GM19463 (cell line): Measurements from ENCODE around the gene RUNX1.

Experiments
- ATAC-seq: cut with Tn5 transposase; IDR thresholded peaks from one replicate; pipeline ENCODE4 v1.9.1; 2021; ENCODE audit warnings: mild to moderate bottlenecking, moderate library complexity; ENCODE audit not compliant: unreplicated experiment

Gene RUNX1

DNA sequence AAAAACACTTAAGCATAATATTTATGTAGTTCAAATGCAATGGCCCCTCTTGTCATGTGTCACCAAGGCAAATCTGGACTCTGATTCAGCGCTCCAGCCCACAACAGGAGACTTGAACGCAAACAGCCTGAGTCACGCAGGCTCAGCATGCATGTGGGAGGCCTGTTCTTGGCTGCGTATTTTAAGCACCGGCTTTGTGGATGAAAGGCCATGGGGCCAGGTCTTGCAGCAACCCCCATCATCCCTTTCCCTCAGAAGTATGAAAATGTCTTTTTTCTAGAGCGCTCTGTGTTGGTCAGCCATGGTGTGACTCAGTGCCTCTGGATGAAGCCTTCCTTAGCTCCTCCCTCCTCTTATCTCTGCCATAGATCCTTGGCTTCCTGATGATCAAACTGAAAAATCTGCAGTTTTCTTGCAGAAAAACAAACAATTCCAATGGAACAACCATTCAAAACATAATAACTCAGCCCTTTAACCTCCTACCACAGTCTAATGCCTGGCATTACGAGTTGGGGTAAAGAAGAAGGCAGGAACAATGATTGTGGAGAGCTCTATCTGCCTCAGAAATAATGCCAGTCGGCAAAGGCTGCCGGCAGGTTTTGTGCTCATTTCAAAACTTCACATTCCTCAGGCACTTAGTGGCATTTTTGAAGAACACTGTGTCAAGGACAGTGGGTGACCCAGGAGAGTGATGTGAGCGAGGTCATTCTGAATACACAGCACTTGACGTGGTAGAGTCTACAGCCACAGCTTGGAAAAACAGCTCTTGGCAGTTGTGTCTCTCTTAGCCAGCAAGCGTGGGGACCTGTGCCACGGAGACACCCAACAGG is 212.8 kb downstream of the RUNX1 start:
- no peak for ATAC-seq

DNA sequence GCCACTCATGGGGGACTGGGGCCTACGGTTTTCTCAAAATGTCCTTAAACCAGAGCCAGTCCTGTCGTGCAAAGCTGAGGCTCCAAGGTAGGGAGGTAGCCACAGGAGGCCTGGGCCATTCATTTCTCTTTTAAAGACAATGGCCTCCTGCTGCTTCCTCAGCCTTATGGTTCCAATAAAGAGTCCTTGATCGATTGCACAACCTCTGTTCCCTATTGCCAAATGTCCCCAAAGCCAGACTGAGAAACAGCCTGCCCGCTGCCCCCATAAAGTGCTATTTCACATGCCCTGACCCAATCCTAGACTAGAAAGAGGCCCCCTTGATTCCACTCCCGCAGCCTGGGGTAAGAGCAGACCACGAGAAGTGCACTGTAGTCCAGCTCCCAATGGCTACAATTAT is 213.6 kb downstream of the RUNX1 start:
- no peak for ATAC-seq

DNA sequence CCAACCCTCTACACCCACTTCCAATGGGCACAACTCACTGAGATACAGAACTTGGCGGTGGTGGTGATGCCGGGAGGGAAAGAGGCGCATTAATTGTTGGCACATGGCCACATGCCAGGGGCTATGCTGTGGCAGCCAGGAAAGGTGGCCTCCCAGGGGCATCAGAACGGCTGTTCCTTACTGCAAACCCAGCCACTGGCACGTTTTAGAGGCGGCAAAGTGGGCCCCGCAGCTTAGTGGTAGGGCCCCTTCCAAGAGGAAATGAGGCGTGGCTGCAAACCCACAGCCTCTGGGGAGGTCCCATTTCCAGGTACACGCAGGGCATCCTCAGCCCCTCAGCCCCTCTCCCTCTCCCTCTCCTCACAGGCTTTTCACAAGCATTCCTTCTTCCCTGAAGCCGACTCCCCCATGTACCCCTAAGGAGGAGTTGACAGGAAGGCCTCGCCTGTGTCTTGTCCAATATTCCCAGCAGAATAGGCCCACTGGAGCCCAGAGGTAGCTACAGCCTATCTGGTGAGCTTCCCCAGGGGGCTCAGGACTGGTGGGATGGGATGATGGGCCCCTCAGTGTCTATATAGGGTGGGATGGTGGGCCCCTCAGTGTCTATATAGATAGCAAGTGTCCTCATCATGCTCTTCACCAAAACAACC is 214.1 kb downstream of the RUNX1 start:
- ATAC-seq, result no peak

DNA sequence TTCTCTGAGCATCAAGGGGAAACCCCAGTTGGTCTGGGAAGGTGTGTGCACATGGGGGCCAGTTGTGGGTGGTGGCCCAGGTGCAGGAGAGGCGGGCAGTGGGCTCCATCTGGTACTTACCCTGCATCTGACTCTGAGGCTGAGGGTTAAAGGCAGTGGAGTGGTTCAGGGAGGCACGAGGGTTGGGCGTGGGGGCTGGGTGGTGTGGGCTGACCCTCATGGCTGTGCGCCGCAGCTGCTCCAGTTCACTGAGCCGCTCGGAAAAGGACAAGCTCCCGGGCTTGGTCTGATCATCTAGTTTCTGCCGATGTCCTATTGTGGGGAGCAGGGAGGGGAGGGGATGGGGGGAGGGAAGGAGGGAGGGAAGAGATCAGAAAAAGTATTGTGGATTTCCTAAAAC is 214.8 kb downstream of the RUNX1 start:
- no peak for ATAC-seq

DNA sequence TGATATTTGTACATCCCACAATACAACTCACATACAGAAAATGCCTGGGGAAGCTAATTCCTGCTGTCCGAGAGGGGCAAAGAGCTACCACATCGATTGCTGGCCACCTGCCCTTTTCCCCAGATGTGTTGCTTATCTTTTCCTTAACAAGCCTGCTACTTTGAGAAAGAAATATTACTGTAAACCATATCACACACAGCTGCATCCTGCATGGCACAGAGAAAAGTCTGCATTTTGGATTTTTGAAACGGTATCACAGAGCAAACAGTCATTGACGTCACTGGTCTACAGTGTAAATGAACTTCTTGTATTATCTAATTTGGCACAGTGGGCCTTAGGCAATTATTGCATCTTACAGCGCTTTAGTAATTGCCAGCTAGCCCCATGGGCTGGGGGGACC is 215.6 kb downstream of the RUNX1 start:
- no peak for ATAC-seq

DNA sequence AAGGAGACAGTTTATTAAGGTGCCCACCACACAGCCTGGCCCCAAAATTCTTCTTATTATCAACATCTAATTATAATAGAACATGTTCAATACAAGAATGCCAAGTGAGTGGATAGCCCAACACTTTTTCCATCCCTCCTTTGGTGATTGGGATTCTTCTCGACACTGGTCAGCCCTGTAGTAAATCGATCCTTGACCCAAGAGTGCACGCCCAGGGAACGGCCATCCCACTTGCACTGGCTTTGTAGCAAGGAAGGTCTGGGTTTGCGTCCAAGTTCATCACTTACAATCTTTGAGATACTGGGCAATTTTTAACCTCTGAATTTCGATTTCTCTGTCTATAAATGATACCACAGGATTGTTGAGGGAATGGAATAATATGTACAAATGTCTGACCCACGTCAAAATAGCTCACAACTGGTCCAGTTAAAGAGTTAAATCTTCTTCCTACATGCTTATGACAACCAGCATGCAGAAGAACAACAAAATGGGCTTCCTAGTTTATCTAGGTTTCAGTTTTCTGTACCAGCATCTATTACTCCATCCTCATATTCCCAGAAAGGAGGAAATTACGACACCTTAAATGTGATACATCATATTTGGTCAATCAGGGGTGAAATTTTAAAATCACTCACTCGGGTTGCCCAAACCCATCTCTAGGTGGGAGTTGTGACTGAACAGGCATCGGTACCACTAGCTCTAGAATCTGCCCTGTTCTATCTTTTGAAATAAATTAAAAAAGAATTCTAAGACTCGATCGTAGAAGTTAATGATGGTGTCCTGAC is 218.5 kb downstream of the RUNX1 start:
- no peak for ATAC-seq

DNA sequence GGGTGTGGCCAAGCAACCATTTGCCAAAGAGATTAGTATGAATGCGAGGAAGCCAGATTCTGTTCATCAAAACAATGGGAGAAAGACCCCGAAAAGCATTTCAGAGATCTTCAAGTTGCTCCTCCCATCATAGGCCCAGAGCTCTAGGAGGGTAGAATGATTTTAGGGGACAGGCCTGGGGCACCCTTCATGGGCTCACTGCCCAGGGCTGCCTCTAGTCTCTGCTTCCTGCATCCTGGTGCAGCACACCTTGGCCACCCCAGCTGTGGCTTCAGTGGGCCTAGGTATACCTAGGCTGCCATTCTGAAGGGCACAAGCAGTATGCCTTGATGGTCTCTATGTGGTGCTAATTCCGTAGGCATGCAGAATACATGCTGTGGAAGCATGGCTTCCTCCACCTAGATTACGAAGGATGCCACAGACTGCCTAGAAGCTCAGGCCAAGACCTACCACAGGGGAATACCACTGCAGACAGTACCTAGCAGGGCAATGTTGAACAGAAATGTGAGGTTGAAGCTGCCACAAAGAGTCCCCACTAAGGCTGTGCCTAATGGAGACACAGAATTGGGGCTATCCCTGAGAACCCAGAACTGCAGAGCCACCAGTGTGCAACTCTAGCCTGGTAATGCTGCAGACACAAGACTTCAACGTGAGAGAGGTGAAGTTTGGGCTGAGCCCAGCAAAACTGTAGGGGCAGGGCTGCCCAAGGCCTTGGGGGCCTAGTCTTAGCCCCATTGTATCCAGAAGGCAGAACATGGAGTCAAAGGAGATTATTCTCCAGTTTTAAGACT is 221.5 kb downstream of the RUNX1 start:
- no peak for ATAC-seq

DNA sequence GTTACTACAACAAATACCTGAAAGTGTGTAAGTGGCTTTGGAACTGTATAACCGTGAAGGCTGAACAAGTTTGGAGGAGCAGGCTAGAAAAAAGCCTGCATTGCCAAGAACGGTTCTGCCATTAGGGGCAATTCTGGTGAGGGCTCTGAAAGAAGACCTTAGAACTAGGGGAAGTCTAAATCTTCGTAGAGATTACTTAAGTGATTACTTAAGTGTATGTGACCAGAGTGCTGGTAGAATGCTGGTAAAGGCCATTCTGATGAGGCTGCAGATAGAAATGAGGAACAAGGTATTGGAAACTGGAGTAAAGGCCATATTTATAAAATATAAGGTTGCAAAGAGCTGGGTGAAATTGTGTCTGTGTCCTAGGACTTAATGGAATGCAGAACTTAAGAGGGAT is 222.3 kb downstream of the RUNX1 start:
- no peak for ATAC-seq

DNA sequence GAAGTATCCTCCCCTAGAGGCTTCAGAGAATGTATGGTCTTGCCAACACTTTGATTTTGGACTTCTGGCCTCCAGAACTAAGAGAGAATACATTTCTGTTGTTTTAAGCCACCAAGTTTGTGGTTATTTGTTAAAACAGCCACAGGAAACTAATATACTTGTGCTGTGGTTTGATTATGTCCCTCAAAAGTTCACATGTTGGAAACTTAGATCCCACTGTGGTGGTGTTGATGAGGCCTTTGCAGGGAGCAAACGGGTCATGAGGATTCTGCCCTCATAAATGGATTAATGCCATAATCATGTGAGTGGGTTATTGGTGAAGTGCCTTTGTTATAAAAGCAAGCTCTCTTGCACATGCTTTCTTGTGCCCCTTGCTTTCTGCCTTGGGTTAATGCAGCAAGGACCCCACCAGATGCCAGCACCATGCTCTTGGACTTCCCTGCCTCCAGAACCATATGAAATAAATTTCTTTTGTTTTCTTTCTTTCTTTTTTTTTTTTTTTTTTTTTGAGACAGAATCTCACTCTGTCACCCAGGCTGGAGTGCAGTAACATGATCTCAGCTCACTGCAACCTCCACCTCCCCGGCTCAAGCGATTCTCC is 223.1 kb downstream of the RUNX1 start:
- ATAC-seq, result no peak

DNA sequence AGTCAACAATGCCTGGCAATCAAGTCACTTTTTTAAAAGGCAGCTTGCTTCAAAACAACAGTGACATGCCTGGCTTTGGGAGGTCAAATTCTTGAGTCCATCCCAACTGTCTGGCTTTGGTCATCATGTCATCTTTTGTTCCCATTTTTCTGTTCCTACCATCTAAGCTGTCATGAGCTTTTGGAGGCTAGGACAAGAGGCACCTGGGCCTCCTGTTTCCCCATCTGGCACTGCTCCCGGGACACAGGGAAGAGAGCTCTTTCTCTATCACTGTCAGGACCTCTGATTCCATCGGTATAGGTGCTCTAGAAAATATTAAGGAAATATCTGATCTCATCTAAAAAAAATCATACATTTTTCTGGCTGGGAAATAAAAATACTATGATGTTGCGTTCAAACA is 224.0 kb downstream of the RUNX1 start:
- no peak for ATAC-seq

DNA sequence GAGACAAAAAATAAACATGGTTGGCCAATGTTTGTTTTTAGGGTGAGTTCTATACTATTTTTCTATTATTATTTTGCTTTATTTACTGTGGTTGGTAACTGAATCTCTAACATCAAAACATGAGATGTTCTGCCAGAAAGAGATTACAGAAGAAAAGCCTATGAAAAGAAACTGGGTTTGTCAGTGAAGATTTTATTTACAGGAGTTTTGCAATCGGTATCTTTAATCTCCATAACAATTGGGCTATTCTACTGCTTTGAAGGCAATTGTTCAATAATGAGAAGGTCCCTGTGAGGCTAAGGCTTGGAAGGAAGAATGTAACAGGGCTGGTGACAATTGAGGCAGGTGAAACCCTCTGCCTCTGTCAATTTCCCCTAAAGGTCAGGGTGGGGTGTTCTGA is 224.8 kb downstream of the RUNX1 start:
- no peak for ATAC-seq

DNA sequence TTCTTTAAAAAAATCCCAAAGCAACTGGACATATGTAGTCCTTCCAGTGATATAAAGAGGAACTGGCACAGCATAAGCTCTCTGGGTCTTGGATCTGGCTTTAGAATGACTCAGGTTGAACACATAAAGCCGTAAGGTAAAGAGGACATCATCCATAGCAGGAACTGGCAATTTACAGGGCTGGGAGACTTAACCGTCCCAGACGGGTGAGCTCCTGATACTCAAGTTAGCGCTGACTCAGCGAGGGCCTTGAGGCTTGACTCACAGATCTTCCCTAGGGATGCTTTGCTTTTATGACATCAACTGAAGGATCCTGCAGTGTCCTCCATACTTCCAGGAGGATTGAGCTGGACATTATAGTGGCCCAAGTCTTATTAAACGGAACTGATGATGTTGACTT is 226.2 kb downstream of the RUNX1 start:
- ATAC-seq, result no peak

DNA sequence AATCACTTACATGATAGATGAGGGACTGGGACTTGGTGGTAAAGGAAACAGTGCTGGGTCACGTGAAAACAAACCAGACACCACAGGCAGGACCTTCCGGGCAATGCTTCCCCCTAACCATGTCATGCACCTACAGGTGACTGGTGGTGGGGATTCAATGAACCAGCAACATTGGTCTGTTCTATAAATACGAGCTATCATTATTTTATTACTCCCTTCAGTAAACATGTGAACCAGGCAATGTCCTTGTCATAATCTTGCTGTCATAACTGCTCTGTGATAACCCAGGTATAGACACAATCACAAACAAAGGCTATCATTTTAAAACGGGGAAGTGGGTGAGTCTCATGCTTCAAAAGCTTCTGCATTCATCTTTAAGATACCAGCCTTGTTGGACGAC is 226.9 kb downstream of the RUNX1 start:
- ATAC-seq, result no peak

DNA sequence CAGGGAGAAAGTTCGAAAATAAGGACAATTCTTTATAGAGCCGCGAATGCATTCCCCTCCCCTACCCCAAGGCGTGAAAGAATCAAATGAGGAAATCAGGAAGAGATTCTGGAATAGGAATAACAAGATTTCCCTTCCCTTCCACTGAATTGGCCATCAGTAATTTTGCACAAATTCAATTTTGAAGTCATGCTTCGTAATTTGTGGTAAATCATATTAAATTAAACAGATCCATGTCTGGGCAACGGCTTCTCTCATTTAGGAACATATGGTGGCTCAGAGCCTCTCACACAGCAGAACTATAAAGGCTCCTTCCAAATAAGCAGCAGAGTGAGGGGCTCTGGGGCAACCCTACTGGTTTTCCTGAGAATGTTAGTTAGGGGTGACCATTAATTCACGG is 227.4 kb downstream of the RUNX1 start:
- ATAC-seq, result no peak

DNA sequence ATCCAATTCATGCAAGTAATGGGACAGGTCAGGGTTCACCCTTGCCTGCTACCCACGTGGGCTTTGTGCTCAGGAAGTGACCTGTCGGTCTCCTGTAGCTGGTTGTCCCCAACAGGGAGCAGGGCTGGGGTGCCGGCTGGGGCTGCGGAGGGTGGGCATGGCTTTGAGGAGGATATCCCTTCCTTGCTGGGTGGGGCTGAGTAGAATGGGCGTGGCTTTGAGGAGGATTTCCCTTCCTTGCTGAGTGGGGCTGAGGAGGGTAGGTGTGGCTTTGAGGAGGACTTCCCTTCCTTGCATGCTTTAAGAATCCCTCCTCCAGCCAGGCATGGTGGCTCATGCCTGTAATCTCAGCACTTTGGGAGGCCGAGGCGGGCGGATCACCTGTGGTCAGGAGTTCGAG is 229.1 kb downstream of the RUNX1 start:
- ATAC-seq, result no peak

DNA sequence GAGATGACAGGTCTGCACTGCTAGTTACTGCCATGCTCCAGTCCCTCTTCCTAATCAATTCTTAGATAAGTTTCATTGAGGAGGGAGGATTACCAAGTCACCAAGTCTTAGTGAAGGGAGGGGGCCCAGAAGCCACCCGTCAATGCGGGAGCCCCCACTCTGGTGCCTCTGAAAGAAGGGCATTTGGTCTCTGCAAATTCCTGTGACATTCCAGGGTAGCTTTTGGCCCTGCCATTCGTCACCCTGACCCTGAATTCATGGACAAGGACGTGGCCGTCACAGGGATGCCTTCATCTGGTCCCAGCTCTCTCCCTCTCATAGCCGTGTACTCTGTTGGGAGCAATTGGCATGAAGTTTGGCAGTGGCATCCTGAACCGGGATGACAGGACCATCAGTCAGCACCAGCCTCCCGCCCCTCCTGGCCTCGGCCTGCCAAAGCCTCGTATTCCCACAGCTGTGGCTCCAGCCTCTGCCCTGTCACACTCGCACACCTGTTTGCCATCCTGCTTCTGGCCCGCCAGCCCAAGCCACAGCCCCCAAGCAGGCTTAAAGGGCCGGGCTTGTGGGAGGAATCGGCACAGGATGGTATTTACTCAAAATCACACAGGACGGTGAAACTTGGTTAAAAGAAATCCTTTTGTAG is 229.6 kb downstream of the RUNX1 start:
- ATAC-seq, result no peak

DNA sequence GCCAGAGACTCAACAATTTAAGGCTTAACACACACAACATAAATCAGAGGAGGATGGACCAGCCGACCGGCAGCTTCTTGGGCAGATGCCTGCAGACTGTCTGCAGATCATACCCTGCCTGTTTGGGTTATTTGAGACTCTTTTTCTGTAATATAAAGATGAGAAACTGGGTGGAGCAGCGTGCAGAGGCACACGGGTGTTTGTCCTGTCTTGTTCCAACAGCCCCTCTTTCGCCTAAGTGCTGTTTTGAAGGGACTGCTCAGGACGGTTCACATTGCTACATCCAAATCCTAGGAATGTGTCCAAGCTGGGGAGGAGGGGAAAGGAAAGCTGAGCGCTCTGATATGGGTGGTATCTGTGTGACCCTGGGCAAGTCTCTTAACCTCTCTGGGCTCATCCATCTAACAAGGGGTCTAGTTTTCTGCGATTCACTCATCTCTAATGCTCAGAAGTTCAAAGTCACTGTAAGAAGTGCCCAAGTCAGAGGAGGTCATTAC is 230.4 kb downstream of the RUNX1 start:
- no peak for ATAC-seq

DNA sequence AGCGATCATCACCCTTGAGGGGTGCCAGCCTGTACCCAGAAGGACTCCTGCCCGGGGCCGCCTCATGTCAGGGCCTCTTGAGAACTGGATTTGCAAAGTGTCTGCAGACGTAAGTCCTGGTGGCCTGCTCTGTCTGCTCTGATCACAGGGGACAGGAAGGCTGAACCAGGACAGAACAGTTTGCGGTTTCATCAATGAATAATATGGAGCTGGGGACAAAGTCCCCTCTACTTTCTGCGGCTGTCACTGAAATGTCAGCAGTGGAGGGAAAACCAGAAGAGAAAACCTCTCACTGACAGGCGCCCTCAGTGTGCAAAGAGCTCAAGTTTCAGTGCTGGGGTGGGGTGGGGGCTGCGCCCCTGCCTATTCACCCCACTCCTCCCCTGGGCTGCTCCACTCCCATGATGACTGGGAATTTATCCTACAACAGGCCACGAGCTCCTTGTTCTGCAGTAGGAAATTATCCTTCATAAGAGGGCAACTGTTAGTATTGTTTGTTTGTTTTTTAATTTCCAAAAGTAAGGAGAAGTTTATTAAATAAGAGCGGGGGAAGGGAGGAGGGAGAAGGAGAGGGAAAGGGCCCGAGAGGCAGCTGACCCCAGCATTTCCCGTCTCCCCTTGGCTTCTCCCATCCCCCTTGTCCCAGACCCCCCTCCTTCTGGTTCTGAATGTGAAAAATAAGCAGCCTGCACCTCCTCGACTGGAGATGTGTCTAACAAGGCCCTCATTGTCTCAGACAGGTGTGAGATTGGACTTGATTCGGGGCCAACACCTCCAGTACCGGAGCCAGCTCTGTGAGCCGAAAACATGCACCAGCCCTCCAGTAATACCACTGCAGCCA is 231.1 kb downstream of the RUNX1 start:
- no peak for ATAC-seq
